ENCODE results near the gene METTL5. TPM values are rescaled to one million over a fixed set of nuclear protein-coding genes. Genes with fewer than 3 reads are reported as not detected.

The METTL5 gene
- total RNA-seq, 1 experiment from 2014 or later, result 94.7 TPM

DNA sequence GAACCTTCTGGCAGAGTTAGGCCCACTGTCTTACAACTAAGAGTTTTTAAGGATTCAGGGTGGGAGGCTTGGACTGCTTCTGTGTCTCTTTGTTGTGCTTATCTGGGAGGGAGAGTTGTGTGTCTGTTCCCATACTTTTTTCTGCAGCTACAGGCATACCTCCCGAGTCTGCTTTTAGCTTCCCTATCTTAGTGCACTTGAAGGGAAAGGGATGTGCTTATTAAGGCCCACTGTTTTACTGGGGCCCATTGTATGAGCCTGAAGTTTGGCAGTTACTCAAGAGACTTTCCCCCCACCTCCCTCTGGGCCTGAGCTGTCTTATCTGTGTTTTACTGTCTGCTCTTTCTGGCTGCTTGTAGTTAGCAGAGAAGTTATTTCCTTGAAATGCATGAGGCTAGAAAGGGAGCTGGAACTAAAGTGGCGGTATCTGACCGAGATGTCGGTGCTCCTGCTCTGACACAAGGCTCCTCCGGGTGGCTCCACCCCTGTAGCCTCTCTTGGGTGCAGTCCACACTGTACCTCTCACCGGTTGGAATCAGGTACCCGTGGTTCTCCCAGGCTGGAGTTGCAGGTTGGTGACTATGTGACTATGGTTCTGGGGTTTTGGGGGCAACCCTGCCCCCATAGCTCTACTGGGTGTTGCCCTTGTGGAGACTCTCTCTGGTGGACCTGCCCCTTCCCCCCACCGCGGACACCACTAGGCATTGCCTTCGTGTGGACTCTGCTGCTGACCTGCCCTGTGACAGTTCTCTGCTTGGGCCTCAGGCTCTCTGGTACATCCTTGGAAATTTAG is 15.4 kb upstream of the METTL5 start:
- no peak overlapping the region for H3K4me3 Mint-ChIP-seq
- DNase-seq, result no peak
- no peak overlapping the region for H3K18ac ChIP-seq (ENCODE audit: insufficient read length, low read depth, low read length)
- H2BK120ac ChIP-seq (ENCODE audit: low read depth, low read length, poor library complexity, severe bottlenecking), result no peak overlapping the region
- H3K14ac ChIP-seq (ENCODE audit: insufficient read depth, low read length), result no peak overlapping the region
- no peak overlapping the region for H4K8ac ChIP-seq (replicated peaks; ENCODE audit: insufficient read length, low read depth, low read length)
- no peaks in the 10 kb centered on the region; the same call in 1 of the 2 replicates for H3K27me3 Mint-ChIP-seq (ENCODE audit: low read depth)
- H3K9me3 Mint-ChIP-seq, result peaks cover 2 to 7% of the 10 kb centered on the region in 2 experiments; a peak in 3 of 5 replicates
- H2BK5ac ChIP-seq (ENCODE audit: insufficient read length, low read length), result no peak overlapping the region
- H3K9ac ChIP-seq (ENCODE audit: extremely low read depth, insufficient read length, low read length), result no peak overlapping the region
- no peak overlapping the region for H3K4me2 ChIP-seq (ENCODE audit: insufficient read depth, insufficient read length, low read length)
- no peak overlapping the region for H2BK20ac ChIP-seq (ENCODE audit: low read depth, low read length, poor library complexity, severe bottlenecking)
- H3K4me1 Mint-ChIP-seq, result peaks cover 4 to 7% of the 10 kb centered on the region in 2 experiments; a peak in 2 of 4 replicates
- H3K27me3 ChIP-seq (ENCODE audit: insufficient read depth, low read length), result no peaks in the 10 kb centered on the region
- no peaks in the 10 kb centered on the region for H3K23me2 ChIP-seq (ENCODE audit: insufficient read length, low read depth, low read length, poor library complexity, severe bottlenecking)
- no peak overlapping the region for H3K23ac ChIP-seq (ENCODE audit: insufficient read length, low read depth, low read length)
- no peaks in the 10 kb centered on the region for H3K4me1 ChIP-seq (ENCODE audit: insufficient read depth, low read length)
- H3K9me3 ChIP-seq (ENCODE audit: control insufficient read depth, low read depth, low read length), result no peaks in the 10 kb centered on the region
- H3T11ph ChIP-seq (ENCODE audit: low read length), result no peak overlapping the region
- H3K56ac ChIP-seq (ENCODE audit: insufficient read length, low read depth, low read length), result no peak overlapping the region
- H4K91ac ChIP-seq (ENCODE audit: insufficient read length, low read depth, low read length), result no peak overlapping the region
- peak; percentile 21; the same call in 2 of the 3 replicates for TF ChIP-seq CTCF (conservative IDR thresholded peaks at IDR 0.05)
- H2BK12ac ChIP-seq (ENCODE audit: insufficient read length, low read depth, low read length), result no peak overlapping the region
- H3K79me2 ChIP-seq (ENCODE audit: insufficient read depth, low read length), result no peaks in the 10 kb centered on the region; the same call in 1 of the 2 replicates
- no peak overlapping the region for H4K5ac ChIP-seq (ENCODE audit: insufficient read length, low read depth, low read length)
- no peak overlapping the region for H2AFZ ChIP-seq (ENCODE audit: low read length)
- no peaks in the 10 kb centered on the region for H3K79me1 ChIP-seq (ENCODE audit: insufficient read depth, low read depth, low read length, poor library complexity, severe bottlenecking)
- H3K27ac ChIP-seq (ENCODE audit: insufficient read length, low read depth, low read length), result no peak overlapping the region
- no peak overlapping the region for H2AK5ac ChIP-seq (ENCODE audit: insufficient read length, low read length)
- H4K20me1 ChIP-seq (ENCODE audit: control insufficient read depth, insufficient read depth, insufficient read length), result no peaks in the 10 kb centered on the region
- WGBS (ENCODE audit: extremely low coverage, insufficient read length, low lambda C conversion rate), result no CpG with 5 or more reads among the region's 10 CpGs
- H3K27ac Mint-ChIP-seq, result no peak overlapping the region; a peak in 1 of 7 replicates
- H2BK15ac ChIP-seq (ENCODE audit: low read depth, low read length), result no peak overlapping the region
- peaks cover 18 to 21% (median 19%) of the 10 kb centered on the region in 3 experiments for H3K36me3 Mint-ChIP-seq (ENCODE audit: insufficient read depth in 1 of 3, low read depth in 3 of 3)
- no peak overlapping the region for H3K4ac ChIP-seq (ENCODE audit: low read depth, low read length)

Data from H9 (cell line).